Sigmoid colon (tissue), 3 donors: ENCODE results near the gene GTPBP8.
A peak's percentile ranks its signal among the peaks of the same experiment; 100 is the strongest.

Experiments
- CTCF ChIP-seq, 4 experiments: fragments of 450-650 bp in 3 of 4; fragments of 200-600 bp in 1 of 4; IDR thresholded peaks; one replicate each; pipeline ENCODE4 v1.5.1; 2016 to 2019; ENCODE audit warnings: antibody characterized with exemption in 4 of 4, mild to moderate bottlenecking in 3 of 4, moderate library complexity in 2 of 4
- POLR2A ChIP-seq, 2 donors: fragments of 450-650 bp; IDR thresholded peaks; one replicate each; pipeline ENCODE4 v1.6.1; 2016; ENCODE audit warnings: antibody characterized with exemption in 2 of 2, mild to moderate bottlenecking in 2 of 2, moderate library complexity in 2 of 2

GRCh38 chr3:112979244-112979832 lies 11.4 kb upstream of the GTPBP8 start:
- TF ChIP-seq CTCF (IDR thresholded peaks at IDR 0.05) = peak; percentile 46 to 69 (median 50)
- TF ChIP-seq POLR2A (IDR thresholded peaks at IDR 0.05) = no peak
